ENCODE results near the gene DOK5.
A peak's percentile ranks its signal among the peaks of the same experiment; 100 is the strongest.
"Not testable (repeated sequence)": the region's sequence is repeated elsewhere in the genome, so short reads cannot be mapped to it uniquely, and the experiment has no call there.

DOK5 gene

DNA sequence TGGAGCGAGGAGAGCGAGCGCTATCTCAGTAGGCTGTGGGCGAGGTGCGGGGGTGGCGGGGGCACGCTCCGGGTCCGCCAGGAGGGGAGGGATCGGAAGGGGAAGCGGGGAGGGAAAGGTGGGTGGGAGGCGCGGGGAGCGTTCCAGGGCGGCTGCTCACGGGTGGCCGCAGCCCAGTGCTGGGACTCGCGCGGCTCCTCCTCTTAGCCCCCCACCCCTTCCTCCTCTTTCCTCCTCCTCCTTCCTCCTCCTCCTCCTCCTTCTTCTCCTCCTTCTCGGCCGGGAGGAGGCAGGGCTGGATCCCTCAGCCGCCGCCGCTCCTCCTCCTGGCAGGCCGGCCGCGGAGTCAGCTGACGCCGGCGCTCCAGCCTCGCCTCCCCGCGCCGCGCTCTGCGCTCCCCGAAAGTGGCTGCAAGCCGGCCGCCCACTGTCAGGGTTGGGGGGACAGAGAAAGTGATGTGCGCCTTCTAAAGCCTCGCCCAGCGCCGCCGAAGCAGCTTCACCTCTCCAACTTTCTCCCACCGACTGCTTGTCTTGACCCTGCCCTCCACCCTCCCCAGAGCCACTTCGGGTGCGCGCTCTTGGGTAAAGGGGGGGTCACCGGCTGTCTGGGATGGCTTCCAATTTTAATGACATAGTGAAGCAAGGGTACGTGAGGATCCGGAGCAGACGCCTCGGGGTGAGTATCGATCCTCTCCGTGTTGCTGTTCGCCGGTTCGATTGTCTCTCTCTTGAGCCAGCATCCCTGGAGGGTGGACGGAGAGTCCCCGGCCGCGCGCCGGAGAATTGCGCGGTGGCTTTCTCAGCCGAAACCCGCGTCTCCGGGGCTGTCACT, at the start of gene DOK5:
TSS of gene DOK5 (plus strand) at position 260 of the 835 bp plus-strand sequence. CDS start at position 614, 354 bp downstream.
- DNase-seq, result no peak

DNA sequence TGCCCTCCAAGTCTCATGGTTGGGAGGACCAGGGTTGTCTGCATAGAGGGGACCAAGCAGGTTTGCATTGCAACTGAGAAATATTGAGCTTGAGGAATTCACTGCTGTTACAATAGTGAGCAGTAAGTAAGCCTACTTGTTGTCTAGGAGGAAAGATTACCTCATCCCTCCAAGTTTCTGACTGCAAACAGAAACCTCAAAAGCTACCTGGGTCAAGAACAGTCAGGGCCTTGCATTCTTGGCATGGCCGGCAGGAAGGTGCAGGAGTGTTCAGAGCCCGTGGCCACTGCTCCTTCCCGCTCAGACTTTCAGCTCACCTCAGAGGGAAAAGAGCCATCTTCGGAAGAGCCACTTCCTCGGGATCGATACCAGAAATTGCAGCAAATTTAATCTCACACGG, 46.0 kb upstream of the DOK5 start:
- no peak for DNase-seq

DNA sequence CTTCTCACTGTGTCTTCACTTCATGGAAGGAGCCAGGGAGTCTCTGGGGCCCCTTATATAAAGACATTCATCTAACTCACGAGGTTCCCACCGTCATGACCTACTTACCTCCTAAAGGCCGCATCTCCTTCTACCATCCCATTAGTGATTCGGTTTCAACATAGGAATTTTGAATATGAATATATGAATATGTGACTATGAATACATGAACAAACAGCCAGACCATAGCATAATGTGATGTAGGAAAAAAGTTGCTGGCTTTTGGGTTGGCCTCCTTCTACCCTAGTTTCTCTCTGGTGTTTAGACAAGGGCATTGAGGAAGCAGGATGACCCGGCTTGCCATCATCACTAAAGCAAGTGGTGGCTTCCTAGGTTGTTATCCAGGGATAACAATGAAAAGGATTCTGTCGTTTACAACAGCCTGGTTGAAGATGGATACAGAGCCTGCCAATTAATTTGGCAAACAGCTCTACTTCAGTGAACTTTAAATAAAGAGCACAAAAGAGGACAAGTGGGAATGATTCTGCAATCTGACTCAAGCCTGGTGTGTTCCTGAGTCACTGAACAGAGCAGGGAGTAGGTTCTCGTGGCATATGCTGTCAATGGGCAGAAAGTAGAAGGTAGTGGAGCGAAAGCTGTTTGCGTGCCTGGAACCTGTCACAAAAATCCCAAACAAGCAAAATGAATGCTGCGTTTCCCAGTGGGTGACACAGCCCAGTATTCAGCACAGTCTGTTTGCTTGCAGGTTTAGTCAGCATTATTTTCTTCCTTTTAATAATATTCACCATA, 44.0 kb upstream of the DOK5 start:
- peak; percentile 43 to 48 for DNase-seq

DNA sequence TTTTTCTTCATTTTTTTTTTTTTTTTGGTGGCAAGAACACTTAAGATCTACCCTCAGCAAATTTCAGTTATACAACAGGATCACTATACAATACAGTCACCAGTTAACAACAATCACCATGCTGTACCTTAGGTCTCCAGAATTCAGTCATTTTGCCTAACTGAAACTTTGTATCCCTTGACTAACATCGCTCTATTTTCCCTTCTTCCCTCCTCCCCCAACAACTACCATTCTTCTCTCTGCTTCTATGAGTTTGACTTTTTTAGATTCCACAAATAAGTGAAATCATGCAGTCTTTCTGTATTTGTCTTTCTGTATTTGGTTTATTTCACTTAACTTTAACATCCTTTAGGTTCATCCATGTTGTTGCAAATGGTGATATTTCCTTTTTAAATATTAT, 42.4 kb upstream of the DOK5 start:
- DNase-seq, result no peak

DNA sequence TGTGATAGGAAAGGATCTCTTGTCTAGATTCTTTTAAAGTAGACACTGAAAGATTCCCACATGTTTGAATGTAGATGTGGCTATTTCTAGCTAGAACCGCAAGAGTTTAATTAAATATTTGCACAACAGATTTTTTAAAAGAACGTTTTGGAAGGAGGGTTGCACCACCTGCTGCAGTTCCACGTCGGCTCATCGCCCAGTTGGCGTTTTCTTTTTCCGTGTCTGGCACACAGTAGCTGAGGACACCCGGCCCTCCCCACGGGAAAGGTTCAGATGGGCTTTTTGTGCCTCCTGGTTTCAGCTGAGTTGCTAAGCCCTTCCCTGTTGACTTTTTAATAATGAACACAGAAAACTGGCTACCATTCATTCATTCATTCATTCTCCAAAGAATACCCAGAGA, 41.8 kb upstream of the DOK5 start:
- DNase-seq, result peak; percentile 94 to 95

DNA sequence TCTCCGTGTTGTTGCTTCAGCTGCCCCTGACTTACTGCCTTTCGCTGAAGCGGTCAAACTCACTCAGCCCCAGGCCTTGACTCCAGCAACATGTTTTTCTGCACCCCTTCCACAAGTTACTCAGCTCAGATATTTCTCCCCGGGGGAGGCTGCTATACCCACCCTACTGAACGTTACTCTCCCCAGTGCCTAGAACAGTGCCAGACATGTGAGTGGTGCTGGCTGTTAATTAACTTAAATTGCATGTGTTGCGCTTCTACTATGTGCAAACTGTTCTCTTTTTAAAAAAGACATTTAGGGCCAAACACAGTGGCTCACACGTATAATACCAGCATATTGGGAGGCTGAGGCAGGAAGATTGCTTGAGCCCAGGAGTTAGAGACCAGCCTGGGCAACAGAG, 41.2 kb upstream of the DOK5 start:
- peak; percentile 87 to 91 for DNase-seq

DNA sequence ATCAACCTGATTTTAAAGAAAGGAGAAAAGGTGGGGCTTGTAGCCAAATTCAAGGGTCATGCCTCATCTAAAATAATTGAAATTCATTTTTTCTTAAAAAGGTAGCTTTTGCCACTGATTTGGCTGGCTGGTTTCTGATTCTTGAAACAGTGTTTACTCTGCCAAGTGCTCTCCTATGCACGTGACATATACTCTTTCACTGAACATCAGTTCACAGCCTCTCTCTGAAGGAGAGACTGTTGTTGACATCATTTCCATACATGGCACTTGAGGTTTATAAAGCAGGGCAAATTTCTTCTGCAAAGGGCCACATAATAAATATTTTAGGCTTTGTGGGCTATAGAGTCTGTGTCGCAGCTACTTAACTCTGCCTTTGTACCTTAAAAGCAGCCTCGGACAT, 40.4 kb upstream of the DOK5 start:
- peak; percentile 53 to 71 for DNase-seq

DNA sequence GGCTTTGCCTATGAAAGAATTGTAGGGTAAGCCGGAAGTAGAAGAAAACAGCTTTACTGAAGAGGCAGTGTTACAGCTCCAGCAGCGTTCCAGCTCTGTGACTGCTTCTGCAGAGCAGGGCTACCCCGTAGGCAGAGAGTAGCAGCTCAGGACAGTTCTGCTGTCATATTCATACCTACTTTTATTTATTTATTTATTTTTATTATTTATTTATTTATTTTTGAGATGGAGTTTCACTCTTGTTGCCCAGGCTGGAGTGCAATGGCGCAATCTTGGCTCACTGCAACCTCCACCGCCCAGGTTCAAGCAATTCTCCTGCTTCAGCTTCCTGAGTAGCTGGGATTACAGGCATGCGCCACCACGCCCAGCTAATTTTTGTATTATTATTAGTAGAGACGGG, 39.0 kb upstream of the DOK5 start:
- not testable (repeated sequence) for DNase-seq

DNA sequence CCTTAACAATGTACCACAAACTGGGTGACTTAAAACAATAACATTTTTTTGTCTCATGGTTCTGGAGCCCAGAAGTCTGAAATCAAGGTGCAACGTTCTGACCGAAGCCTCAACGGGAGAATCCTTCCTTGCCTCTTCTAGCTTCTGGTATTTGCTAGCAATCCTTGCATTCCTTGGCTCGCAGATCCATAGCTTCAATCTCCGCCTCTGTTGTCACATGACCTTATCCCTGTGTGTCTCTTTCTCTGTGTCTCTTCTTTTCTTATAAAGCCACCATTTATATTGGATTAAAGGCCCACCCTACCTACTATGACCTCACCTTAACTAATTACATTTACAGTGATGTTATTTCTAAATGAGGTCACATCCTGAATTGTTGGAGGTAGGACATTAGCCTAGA, 37.2 kb upstream of the DOK5 start:
- DNase-seq, result no peak

DNA sequence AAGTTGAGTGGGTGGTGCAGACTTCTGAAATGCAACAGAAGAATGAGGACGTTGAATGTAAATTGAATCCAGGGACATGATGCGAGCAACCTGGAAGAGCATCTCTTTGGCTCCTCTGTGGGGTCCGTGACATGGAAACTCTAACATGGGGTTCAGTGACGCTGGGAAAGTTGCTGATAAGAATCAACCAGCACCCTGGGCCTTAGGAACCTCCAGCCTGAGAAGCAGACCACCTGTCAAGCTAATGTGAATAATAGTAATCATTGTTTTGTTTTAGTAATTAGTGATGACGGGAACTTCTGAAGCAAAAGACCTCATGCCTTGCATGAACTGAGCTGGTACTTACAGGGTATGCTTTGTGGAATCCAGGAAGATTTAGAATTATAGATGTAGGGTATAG, 25.2 kb upstream of the DOK5 start:
- DNase-seq, result no peak

DNA sequence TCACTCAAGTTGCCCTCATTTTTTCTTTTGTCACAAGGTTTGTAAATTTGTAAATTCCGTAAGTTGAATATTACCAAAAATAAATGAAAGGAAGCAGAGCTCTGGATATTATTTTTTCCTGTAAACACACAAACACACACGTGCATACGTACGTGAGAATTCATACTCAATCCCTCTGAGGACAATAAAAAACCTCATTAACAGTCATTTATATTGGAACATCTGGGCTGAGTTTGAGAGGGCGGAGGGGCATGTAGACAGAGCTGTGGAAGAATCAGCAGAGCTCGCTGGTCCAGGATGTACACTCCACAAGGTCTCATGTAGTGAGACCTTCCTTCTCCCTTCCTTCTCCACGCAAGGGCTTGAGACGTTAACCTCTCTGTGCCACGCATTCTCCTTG, 24.2 kb upstream of the DOK5 start:
- DNase-seq, result no peak

DNA sequence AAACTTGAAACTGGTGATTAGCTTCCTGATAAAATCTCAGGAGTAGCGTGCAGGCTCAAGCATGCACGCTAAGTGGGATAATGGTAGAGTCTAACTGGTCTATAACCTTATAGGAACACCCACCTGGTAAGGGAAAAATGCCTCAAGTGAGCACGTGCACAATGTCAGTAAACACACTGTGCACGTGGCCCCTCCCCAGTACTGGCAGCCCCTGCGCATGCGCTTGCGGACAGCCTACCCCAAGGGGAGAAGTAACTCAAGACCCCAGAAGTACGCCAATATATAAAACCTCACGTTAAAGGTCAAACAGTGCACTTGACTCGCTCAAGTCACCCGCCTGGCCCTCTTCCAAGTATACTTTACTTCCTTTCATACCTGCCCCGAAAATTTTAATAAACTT, 23.1 kb upstream of the DOK5 start:
- no peak for DNase-seq

DNA sequence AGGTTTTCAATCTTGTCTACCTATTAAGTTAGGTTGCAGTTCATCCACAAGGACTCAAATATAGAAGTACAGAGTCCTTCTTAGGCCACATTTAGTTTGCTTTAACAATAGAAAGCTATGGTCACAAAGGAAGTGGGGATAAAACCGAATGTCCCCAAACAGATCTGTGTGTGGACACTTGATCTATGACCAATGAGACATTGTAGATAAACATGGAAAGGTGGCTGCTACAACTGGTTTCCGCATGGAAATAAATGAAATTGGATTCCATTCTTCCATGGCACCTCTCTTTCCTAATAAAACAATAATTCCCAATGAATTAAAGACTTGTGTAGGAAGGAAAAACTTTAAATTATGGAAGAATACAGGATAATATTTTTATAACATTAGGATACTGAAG, 20.4 kb upstream of the DOK5 start:
- no peak for DNase-seq

DNA sequence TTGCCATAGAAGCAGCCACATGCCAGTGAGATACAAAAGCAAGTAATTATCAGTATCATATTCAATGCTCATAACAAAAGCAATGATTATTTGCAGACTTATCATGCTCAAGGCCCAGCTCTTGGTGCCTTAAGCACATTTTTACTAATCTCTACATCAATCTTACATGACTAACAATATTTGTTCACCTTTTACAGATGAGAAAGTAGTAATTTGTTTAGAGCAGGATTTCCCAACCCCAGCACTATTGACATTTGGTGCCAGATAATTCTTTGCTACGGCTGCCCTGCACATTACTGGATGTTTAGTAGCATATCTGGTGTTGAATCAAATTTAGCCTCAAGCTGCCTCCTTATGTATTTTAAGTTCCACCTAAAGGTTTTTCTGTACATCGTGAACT, 19.0 kb upstream of the DOK5 start:
- no peak for DNase-seq

DNA sequence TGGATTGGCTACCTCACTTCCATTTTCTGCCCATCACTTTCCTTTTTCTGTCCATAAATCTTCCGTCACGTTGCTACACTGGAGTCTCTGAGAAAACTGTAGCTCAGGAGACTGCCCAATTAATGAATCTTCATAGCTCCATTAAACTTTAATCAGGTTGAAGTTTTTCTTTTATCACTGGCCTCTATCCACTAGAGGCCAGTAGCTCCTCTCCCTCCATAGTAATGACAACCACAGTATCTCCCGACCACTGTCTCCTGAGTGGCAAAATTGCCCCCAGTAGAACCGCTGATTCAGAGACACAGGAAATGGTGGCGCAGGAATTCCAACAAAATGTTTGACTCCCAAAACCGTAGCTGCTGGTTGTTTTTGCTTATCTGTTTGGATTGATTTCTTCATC, 18.4 kb upstream of the DOK5 start:
- DNase-seq, result no peak

DNA sequence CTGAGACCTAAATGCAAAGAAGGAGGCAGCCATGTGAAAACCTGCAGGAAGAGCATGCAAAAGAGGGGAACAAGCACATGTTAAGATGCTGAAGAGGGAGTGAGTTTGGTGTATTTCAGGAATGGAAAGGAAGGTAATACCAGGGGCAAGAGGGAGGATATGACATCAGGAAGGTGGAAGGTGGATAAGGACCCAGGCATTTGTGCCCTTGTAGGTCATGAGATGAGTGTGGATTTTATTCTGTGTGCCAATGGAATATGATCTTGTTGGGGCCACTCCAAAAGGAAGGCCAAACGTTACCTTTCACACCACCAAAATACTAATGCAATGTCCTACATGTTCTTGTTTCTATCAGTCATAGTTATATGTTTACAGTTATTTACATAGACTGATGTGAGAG, 17.2 kb upstream of the DOK5 start:
- DNase-seq, result no peak

DNA sequence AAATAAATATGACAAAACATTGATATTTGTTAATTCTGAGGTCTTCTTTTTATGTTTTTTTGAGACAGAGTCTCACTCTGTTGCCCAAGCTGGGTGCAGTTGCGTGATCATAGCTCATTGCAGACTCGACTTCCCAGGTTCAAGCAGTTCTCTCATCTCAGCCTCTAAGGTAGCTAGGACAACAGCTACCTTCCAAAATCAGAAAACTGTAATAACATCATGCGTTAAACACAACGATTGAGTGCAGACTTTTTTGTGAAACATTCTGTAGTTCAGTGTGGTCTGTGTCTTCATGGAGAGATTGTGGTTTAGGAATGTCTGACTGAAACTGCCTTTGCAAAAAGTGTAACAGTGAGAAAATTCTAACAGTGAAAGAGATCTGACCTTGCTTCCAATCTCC, 16.1 kb upstream of the DOK5 start:
- no peak for DNase-seq

DNA sequence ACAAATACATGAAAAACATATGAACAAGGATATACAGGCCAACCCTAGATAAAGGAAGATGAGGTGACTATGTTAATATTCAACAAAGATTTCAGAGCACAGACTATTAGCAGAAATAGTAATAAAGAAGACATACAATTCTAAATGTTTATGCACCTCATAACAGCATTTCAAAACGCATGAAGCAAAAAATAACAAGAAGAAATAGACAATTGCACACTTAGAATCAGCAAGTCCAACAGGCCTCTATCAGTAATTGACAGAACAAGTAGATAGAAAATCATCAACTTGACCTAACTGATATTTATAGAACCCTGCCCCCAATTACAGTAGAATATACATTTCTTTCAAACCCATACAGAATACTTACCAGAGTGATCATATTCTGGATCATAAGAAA, 11.4 kb upstream of the DOK5 start:
- DNase-seq, result no peak

DNA sequence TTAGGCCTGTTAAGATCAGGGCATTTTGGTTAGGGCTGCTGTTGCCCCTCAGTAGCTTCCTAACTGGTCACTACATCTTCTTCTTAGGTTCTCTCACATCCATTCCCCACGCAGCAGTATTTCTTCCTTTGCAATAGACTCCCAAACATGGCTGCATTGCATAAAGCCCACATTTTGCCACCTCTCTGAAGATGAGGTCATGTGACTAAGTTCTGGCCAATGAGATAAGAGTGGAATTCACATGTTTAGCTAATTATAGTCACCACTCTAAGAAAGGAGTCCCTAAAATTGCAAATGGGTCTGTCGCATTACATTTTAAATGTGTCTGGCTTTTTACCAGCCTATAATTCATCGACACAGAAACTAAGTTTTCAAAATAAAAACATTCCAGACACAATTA, 9.3 kb upstream of the DOK5 start:
- no peak for DNase-seq

DNA sequence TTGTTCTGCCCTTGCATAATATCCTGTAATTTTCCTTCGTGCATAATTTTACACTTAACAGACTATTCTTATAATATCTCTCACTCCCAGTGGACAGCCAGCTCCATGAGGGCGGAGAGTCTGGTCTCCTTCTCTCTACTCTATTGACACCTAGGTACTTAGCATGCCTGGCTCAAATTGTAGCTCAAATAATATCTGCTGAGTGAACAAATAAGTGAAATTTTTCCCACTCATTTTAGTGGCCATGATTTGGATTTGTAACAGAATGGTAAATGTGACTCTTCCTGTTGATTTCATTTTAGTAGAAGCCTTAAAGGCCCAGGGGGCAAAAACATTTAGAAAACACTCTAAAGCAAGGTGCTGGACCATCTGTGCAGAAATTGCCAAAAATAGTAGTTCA, 7.8 kb upstream of the DOK5 start:
- no peak for DNase-seq

DNA sequence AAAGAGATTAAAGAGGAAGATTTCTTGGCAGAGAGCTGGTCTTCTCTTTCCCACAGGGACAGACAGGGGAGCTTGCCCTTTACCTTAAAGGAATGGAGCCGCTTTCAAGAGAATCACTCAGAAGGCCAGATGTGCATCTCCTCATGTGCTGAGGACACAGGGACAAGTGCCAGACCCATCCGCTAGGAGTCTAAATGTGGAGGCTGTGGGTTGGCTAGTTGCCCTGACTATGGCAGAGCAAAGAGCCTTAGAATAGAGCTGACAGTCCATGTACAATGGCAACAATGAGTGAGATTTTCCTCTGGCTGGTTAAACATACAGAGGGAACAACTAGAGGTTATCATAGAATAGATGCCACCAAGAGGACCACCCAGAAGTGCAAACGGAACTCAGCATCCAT, 7.3 kb upstream of the DOK5 start:
- DNase-seq, result peak; percentile 10 to 25

DNA sequence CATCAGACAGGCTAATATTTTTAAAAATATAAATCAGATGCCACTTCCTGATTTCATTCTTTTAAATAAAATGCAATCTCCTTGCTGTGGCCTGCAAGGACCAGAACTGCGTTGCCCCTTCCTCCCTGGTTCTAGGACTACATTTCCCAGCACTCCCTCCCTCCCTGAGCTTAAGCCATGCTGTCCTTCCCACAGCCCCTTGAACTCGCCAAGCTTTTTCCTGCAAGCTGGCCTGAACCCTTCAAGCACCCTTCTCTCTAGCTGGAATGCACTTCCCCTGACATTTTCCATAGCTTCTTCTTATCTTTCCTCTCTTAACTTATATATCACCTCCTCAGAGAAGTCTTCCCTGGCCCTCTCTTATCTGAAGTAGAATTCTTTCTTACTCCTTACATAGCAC, 6.1 kb upstream of the DOK5 start:
- DNase-seq, result peak in 1 of 2 experiments; percentile 14

DNA sequence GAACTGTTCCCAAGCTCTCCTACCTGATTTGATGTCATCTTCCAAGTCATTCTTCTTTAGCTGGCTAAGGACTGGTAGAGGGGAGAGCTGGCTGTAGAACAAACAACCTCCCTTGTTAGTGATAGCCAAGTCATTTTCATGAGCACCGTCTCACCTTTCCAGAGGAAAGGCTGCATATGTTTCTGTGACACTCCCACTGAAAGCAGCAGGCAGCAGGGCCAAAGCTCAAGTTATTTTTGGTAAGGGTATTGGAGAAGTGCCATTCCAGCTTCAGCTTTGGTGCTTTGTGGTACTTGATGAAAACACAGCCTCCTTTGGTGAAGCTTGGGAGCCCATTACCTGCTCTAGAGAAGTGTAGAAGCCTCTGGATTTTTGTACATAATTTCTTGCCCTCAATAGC, 5.4 kb upstream of the DOK5 start:
- no peak for DNase-seq

DNA sequence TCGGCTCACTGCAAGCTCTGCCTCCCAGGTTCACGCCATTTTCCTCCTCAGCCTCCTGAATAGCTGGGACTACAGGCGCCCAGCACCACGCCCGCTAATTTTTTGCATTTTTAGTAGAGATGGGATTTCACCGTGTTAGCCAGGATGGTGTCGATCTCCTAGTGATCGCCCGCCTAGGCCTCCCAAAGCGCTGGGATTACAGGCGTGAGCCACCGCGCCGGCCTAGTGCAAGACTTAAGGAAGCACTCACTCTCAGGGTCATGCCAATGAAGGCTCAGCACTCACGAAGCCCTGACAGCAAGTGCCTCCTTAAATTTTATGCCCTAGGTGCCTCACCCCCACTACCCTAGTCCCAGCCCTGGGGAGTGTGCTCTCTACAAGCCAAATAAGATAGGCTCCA, 4.7 kb upstream of the DOK5 start:
- DNase-seq, result no peak

DNA sequence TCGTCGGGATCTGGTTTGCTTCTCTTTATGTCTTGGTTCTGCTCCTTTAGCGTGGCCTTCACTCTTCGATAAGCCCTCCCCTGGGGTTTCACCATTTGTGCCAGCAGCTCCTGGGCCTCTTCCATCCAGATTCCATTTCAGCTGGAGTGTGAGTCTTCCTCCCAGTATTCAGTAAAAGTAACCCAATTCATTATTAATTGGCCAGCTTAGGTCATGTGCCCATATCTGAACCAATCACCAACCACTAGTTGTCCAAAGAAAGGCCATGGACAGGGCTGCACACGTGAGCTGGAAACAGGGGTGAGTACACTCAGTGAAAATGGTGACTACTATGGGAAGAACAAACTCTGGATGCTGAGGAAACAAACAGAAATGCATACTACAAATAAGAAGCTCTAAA, 2.8 kb upstream of the DOK5 start:
- no peak for DNase-seq

All from SHP77 (cell line).